ENCODE measurements around the gene SLC35E1.
A peak's percentile ranks its signal among the peaks of the same experiment; 100 is the strongest.

The SLC35E1 gene

DNA sequence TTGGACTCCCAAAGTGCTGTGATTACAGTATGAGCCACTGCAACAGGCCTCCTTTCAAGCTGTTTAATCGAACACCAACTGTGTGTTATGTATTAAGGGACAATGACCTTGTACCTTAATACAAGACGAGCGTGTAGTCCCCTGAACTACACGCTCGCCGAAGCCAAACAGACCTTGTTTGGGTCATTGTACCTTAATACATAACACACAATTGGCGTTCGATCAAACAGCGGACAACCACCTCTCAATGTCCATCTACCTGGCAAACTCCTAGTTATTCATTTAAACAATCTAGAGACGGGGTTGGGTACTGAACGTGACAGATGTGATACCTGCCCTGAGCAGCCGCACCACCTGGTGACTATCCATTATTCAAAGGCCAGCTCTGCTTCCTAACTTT lies 31.3 kb downstream of the SLC35E1 start:
- Histone ChIP-seq H3K9me3 (replicated peaks; ENCODE audit: insufficient read depth, low read length) (no peaks in the 10 kb centered on the region), H4K20me1 (ENCODE audit: insufficient read depth, low read length) (peaks cover 10% of the 10 kb centered on the region), H3K4me3 (ENCODE audit: low read length) (peak overlapping the region; percentile 81), H3K9me2 (replicated peaks; ENCODE audit: insufficient read depth, low read length) (no peaks in the 10 kb centered on the region), H3K4me1 (ENCODE audit: low read length) (peaks cover 10% of the 10 kb centered on the region), H3K27ac (ENCODE audit: low read length) (no peak overlapping the region), H3K9ac (ENCODE audit: low read length) (peak overlapping the region; percentile 88; the same call in 1 of the 2 replicates), H3K27me3 (replicated peaks; ENCODE audit: insufficient read depth, low read length) (no peaks in the 10 kb centered on the region), H3F3A (ENCODE audit: insufficient read depth, low read length) (no peaks in the 10 kb centered on the region; the same call in 1 of the 2 replicates), H3K4me2 (ENCODE audit: low read depth, low read length) (peak overlapping the region; percentile 79), H3K79me2 (ENCODE audit: low read length) (peaks cover 88% of the 10 kb centered on the region), H3K36me3 (replicated peaks; ENCODE audit: insufficient read depth, low read length) (0 out of 2 replicates have a peak, but pooled peaks cover 5% of the 10 kb centered on the region), H2AFZ (ENCODE audit: low read length) (no peak overlapping the region)
- TF ChIP-seq, protein P1, sequence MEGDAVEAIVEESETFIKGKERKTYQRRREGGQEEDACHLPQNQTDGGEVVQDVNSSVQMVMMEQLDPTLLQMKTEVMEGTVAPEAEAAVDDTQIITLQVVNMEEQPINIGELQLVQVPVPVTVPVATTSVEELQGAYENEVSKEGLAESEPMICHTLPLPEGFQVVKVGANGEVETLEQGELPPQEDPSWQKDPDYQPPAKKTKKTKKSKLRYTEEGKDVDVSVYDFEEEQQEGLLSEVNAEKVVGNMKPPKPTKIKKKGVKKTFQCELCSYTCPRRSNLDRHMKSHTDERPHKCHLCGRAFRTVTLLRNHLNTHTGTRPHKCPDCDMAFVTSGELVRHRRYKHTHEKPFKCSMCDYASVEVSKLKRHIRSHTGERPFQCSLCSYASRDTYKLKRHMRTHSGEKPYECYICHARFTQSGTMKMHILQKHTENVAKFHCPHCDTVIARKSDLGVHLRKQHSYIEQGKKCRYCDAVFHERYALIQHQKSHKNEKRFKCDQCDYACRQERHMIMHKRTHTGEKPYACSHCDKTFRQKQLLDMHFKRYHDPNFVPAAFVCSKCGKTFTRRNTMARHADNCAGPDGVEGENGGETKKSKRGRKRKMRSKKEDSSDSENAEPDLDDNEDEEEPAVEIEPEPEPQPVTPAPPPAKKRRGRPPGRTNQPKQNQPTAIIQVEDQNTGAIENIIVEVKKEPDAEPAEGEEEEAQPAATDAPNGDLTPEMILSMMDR (IDR thresholded peaks at IDR 0.05; ENCODE audit: low read length), result no peak
- TF ChIP-seq EZH2phosphoT487 (IDR thresholded peaks at IDR 0.05; ENCODE audit: low read length) (no peak), EZH2 (optimal IDR thresholded peaks at IDR 0.05; ENCODE audit: low read depth, low read length) (no peak)
- no peak for DNase-seq

DNA sequence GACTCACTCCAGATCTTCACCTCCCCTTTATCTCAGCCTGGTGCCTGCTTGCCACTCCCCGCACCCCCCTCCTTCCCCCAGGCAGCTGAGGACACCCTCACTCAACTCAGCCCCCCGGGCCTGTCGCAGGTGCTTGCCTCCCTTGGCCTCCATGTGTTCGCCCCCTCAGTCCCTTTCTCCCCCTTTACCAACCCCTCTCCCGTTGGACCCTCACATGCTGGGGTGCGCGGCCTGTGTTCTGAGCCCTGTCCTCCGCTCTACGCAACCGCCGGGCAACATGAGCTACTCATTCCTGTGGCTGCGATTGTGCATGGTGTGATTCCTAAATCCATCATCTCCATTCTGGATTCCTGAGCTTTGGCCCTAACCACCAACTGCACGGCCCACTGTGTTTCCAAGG lies 35.1 kb downstream of the SLC35E1 start:
- Histone ChIP-seq H3F3A (ENCODE audit: insufficient read depth, low read length) (no peaks in the 10 kb centered on the region), H3K4me3 (ENCODE audit: low read length) (no peak overlapping the region), H2AFZ (ENCODE audit: low read length) (no peak overlapping the region), H3K4me1 (ENCODE audit: low read length) (peaks cover 10% of the 10 kb centered on the region), H3K27ac (ENCODE audit: low read length) (no peak overlapping the region), H3K79me2 (ENCODE audit: low read length) (peaks cover 96% of the 10 kb centered on the region), H4K20me1 (ENCODE audit: insufficient read depth, low read length) (peaks cover 11% of the 10 kb centered on the region), H3K36me3 (replicated peaks; ENCODE audit: insufficient read depth, low read length) (peaks cover 9% of the 10 kb centered on the region), H3K4me2 (ENCODE audit: low read depth, low read length) (no peak overlapping the region), H3K9ac (ENCODE audit: low read length) (no peak overlapping the region), H3K9me3 (replicated peaks; ENCODE audit: insufficient read depth, low read length) (no peaks in the 10 kb centered on the region), H3K9me2 (replicated peaks; ENCODE audit: insufficient read depth, low read length) (no peaks in the 10 kb centered on the region), H3K27me3 (replicated peaks; ENCODE audit: insufficient read depth, low read length) (no peaks in the 10 kb centered on the region)
- TF ChIP-seq EZH2 (optimal IDR thresholded peaks at IDR 0.05; ENCODE audit: low read depth, low read length) (no peak), EZH2phosphoT487 (IDR thresholded peaks at IDR 0.05; ENCODE audit: low read length) (no peak)
- TF ChIP-seq, protein P1 (IDR thresholded peaks at IDR 0.05; ENCODE audit: low read length), result no peak
- DNase-seq, result no peak

DNA sequence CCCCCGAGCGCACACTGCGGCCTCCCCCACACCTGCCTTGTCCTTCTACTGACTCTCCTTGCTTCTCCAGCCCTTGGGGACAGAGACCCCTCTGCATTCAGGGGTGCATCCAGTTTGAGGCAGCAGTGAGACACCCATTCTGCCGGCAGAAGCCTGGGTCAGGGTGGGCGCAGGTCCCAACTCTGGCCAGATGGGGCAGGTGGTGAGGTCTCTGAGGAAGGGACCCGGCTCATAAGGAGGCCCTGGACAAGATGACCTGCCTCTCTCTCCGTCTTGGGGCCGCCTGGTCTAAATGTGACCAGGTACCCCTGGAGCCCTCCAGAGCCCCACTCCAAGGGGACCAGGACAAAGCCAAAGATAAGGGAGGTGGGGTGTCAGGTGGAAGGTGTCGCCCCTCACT lies 36.1 kb downstream of the SLC35E1 start:
- TF ChIP-seq EZH2phosphoT487 (IDR thresholded peaks at IDR 0.05; ENCODE audit: low read length), result no peak
- TF ChIP-seq EZH2 (optimal IDR thresholded peaks at IDR 0.05; ENCODE audit: low read depth, low read length), result no peak
- TF ChIP-seq, protein P1 (IDR thresholded peaks at IDR 0.05; ENCODE audit: low read length), result no peak
- H3K27me3 ChIP-seq (replicated peaks; ENCODE audit: insufficient read depth, low read length), result no peaks in the 10 kb centered on the region
- H3K9me2 ChIP-seq (replicated peaks; ENCODE audit: insufficient read depth, low read length), result no peaks in the 10 kb centered on the region
- peaks cover 8% of the 10 kb centered on the region for H3K4me1 ChIP-seq (ENCODE audit: low read length)
- peaks cover 11% of the 10 kb centered on the region for H4K20me1 ChIP-seq (ENCODE audit: insufficient read depth, low read length)
- H3K79me2 ChIP-seq (ENCODE audit: low read length), result peaks cover 92% of the 10 kb centered on the region
- H3K27ac ChIP-seq (ENCODE audit: low read length), result no peak overlapping the region
- no peak overlapping the region for H2AFZ ChIP-seq (ENCODE audit: low read length)
- H3K36me3 ChIP-seq (replicated peaks; ENCODE audit: insufficient read depth, low read length), result peaks cover 9% of the 10 kb centered on the region
- H3K4me2 ChIP-seq (ENCODE audit: low read depth, low read length), result no peak overlapping the region
- H3K9me3 ChIP-seq (replicated peaks; ENCODE audit: insufficient read depth, low read length), result no peaks in the 10 kb centered on the region
- H3F3A ChIP-seq (ENCODE audit: insufficient read depth, low read length), result no peaks in the 10 kb centered on the region
- H3K4me3 ChIP-seq (ENCODE audit: low read length), result no peak overlapping the region
- no peak overlapping the region for H3K9ac ChIP-seq (ENCODE audit: low read length)
- no peak for DNase-seq

All from MM.1S (cell line).